NOMO-1 (cell line): ENCODE measurements around the gene FBXW7.

Source experiments
- DNase-seq, 2 experiments: peaks; one replicate each; lab custom pipeline; 2025; ENCODE audit not compliant: unreplicated experiment in 2 of 2; lab: John Stamatoyannopoulos, UW

Gene FBXW7

GRCh38 chr4:152301381-152301780, 234.5 kb downstream of the FBXW7 start:
- peak; percentile 7 to 57 for DNase-seq

- DNase-seq: no peak
These were observed 236.3 kb downstream of the FBXW7 start for GRCh38 chr4:152299553-152299952.

- DNase-seq: no peak
These were observed 239.5 kb downstream of the FBXW7 start for GRCh38 chr4:152296386-152296785.

GRCh38 chr4:152294765-152295164, 241.1 kb downstream of the FBXW7 start:
- DNase-seq: no peak

GRCh38 chr4:152294331-152294730, 241.6 kb downstream of the FBXW7 start:
- DNase-seq: no peak

GRCh38 chr4:152293527-152293926, 242.4 kb downstream of the FBXW7 start:
- DNase-seq: no peak

- no peak for DNase-seq
These were observed 245.4 kb downstream of the FBXW7 start for GRCh38 chr4:152290366-152290921.

GRCh38 chr4:152289941-152290340, 246.0 kb downstream of the FBXW7 start:
- no peak for DNase-seq

- no peak for DNase-seq
These were observed 246.4 kb downstream of the FBXW7 start for GRCh38 chr4:152289541-152289940.

GRCh38 chr4:152283801-152284470, 252.0 kb downstream of the FBXW7 start:
- no peak for DNase-seq

- no peak for DNase-seq
These were observed 254.1 kb downstream of the FBXW7 start for GRCh38 chr4:152281822-152282221.

- DNase-seq: no peak
These were observed 254.7 kb downstream of the FBXW7 start for GRCh38 chr4:152281211-152281610.

- DNase-seq: no peak
These were observed 256.7 kb downstream of the FBXW7 start for GRCh38 chr4:152279234-152279566.

- no peak for DNase-seq
These were observed 257.2 kb downstream of the FBXW7 start for GRCh38 chr4:152278505-152279233.

GRCh38 chr4:152278172-152278504, 257.8 kb downstream of the FBXW7 start:
- no peak for DNase-seq

GRCh38 chr4:152277333-152277732, 258.6 kb downstream of the FBXW7 start:
- no peak for DNase-seq

GRCh38 chr4:152273343-152273742, 262.5 kb downstream of the FBXW7 start:
- no peak for DNase-seq
